Activated CD4-positive, alpha-beta T cell treated with anti-CD3 and anti-CD28 coated beads, Interleukin-2, amount 50 U/mL, for 16 hours (primary cell): ENCODE results near the gene CERS4.
"Not testable (repeated sequence)": the region's sequence is repeated elsewhere in the genome, so short reads cannot be mapped to it uniquely, and the experiment has no call there.

Experiments
- DNase-seq: peaks from one replicate; pipeline ENCODE4 v3.0.0-alpha.2; 2020

The CERS4 gene

GRCh38 chr19:8210421-8211101, 1.4 kb downstream of the CERS4 start:
- no peak for DNase-seq

DNA sequence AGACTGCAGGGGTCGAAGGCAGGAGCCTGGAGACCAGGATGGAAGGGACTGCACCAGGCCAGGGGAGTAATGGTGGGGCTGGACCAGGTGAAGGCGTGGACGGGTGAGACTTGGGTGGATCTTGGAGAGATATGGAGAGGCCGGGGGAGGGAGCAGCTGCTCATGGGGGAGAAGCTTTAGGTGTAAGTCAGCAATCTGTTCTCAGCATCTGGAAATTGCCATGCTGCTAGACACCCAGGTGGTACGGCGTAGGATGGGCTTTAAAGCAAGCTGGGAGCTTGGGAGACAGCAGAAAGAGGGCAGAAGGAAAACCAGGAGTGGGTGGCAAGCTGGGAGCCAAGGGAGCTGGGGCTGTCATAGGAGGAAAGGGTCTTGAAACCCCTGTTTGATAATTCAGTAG, 3.0 kb downstream of the CERS4 start:
- DNase-seq, result no peak

- DNase-seq, result no peak
Measured at GRCh38 chr19:8212916-8213315, 3.7 kb downstream of the CERS4 start.

DNA sequence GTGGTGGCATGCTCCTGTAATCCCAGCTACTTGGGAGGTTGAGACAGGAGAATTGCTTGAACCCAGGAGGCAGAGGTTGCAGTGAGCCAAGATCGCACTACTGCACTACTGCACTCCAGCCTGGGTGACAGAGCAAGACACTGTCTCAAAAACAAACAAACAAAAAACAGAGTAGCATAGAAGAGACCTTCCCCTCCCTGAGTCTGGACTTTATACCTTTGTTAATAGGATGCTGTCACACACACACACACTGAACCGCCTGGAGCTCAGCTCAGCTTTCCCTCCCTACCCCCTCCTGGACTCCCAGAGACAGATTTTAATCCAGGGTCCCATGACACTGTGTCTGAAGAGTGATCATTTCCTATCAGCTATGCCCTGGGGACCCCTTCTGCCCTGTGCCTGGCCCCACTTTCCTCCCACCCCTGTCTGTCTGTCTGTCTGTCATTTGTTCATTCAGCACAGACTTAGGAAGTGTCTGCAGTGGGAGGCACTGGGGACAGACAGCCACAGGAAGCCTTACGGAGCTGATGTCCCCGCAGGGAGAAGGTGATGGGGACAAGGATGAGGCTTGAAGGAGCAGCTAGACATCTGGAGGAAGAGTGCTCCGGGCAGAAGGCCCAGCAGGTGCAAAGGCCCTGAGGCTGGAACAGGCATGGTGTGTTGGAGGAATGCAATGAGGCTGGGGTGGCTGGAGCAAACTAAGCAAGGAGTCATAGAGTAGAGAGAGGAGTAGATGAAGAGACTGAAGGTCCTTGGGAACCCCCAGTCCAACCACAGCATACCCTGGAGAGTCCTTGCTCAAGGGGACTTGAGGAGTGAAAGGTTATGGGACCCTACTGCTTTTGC, 4.9 kb downstream of the CERS4 start:
- DNase-seq, result no peak

GRCh38 chr19:8214802-8215201, 5.6 kb downstream of the CERS4 start:
- DNase-seq, result no peak

DNA sequence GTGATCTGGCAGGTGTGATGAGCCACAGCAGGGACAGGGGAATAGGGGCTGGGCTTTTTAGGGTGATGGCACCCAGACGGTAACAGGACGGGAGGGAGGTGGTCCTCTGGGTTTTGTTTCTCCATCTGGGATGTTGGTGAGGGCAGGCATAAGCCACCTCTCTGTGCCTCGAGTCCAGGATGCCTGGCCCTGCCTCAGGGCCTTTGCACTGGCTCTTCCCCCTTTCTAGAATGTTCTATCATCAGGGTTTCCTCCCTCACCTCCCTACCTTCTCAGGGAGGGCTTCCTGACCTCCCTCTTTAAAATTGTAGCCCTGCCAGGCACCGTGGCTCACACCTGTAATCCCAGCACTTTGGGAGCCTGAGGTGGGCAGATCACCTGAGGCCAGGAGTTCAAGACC, 6.6 kb downstream of the CERS4 start:
- DNase-seq, result no peak

GRCh38 chr19:8216357-8216756, 7.2 kb downstream of the CERS4 start:
- no peak for DNase-seq

- DNase-seq, result not testable (repeated sequence)
Measured at GRCh38 chr19:8218127-8218526, 9.0 kb downstream of the CERS4 start.

DNA sequence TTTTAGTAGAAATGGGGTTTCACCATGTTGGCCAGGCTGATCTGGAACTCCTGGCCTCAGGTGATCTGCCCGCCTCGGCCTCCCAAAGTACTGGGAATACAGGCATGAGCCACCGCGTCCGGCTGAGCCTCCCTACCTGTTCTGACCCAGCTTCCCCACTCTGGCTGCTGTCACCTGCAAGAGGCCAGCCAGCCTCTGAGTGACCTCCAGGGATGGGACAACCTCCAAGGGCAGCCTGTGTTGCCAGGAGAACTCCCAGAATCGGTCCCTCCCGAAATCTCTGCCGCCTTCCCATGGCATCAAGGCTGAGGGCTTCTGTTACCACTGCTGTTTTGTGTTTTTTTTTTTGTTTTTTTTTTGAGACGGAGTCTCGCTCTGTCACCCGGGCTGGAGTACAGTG, 11.3 kb downstream of the CERS4 start:
- no peak for DNase-seq

DNA sequence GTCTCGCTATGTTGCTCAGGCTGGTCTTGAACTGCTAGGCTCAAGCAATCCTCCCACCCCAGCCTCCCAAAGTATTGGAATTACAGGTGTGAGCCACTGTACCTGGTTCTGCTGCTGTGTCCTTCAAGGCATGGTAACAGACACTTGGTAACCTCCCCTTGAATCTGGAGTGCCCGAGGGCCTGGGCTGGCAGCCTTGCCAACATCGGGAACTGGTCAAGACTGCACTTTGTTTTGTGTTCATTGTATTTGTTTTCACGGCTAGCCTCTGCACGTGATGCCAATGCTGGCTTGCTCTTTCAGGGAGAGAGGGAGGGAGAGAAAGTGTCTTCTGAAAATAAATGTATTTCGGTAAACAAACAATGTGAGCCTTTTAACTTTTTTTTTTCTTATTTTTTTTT, 12.0 kb downstream of the CERS4 start:
- no peak for DNase-seq

DNA sequence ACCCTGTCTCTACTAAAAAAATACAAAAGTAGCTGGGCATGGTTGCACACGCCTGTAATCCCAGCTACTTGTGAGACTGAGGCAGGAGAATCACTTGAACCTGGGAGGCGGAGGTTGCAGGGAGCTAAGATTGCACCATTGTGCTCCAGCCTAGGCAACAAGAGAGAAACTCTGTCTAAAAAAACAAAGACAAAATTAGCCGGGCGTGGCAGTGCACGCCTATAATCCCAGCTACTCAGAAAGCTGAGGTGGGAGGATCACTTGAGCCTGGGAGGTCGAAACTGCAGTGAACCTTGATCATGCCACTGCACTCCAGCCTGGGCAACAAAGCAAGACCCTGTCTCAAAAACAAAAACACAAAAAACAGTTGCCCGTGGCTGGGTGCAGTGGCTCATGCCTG, 14.3 kb downstream of the CERS4 start:
- DNase-seq, result not testable (repeated sequence)

DNA sequence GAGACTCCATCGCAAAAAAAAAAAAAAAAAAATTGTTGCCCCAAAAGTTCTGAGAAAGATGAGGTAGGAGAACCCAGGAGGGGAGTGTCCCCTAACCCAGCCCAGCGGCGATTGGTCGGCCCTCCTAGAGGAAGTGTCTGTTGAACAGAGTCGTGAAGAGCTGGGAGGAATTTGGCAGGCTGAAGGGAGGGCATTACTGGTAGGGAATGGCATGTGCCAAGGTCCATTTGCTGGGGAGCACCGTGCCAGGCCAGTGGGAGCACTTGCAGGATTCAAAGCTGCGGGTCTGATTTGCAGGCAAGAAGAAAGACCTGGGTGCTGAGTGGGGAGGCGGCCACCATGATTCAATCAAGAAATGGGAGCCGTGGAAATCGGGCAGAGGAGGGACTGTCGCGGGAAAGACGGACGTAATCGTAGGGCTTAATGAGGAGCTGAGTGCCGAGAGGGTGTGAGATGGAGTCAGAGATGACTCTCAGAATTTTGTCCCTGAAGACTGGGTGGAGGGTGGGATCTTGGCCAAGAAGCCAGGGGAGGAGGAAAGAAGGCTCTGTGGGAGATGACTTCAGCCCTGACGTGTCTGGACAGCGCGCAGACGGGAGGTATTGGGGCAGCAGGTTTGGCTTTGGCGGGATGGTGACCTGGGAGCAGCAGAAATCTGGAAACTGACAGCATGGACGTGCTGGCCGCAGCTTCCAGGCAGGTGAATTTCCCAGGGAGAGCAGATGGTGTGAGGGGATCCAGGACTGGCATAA, 15.4 kb downstream of the CERS4 start:
- no peak for DNase-seq

DNA sequence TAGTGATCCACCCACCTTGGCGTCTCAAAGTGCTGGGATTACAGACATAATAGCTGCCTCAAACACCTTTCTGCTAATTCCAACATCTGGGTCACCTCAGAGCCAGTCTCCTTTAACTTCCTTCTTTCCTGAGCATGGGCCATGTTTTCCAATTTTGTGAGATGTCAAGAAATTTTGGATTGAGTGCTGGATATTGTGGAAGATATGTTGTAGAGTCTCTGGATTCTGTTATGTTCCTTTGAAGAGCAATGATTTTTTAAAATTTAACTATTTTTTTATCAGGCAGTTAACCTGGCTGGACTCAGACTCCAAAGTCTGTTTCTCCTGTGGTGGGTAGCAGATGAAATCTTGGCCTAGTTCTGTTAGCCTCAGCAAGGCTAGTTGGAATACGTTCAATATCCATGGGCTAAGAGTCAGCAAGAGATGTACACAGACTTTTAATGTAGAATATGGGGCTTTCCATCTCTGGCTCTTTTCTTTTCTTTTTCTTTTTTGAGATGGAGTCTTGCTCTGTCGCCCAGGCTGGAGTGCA, 22.0 kb downstream of the CERS4 start:
- no peak for DNase-seq

- no peak for DNase-seq
Measured at GRCh38 chr19:8233370-8233769, 24.2 kb downstream of the CERS4 start.

DNA sequence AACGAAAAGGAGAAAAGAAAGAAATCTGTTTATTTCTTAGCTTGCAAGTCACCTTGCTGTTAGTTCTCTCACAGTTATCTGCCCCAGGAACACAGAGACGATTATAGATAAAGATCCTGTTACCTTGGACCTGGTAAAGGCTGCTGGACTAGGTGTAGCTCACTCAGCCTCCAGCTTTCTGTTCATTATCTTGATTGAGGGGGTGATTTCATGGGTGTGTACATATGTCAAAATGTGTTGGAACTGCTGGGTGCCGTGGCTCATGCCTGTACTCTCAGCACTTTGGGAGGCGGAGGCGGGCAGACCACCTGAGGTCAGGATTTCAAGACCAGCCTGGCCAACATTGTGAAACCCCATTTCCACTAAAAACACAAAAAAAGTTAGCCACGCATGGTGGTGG, 27.9 kb downstream of the CERS4 start:
- no peak for DNase-seq

DNA sequence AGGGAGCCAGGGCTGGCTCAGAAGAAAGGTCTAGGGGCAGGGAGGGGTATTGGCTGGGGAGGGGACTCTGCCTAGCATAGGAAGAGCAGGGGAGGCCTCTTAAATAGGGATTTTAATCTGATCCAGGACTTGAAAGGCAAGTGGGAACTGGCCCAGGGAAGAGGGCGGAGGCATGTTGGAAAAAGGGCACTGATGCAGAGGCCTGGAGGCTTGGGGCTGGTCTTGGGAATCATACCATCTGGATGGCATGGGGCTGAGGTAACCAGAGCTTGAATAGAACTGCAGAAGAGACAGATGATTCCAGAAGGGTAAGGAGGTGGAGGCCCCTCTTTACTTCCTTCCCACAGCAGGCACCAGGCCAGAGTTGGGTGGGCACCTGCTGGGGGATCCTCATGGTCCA, 29.1 kb downstream of the CERS4 start:
- DNase-seq, result no peak

- no peak for DNase-seq
Measured at GRCh38 chr19:8239528-8240273, 30.5 kb downstream of the CERS4 start.

GRCh38 chr19:8240274-8241229, 31.4 kb downstream of the CERS4 start:
- DNase-seq, result peak; percentile 25

DNA sequence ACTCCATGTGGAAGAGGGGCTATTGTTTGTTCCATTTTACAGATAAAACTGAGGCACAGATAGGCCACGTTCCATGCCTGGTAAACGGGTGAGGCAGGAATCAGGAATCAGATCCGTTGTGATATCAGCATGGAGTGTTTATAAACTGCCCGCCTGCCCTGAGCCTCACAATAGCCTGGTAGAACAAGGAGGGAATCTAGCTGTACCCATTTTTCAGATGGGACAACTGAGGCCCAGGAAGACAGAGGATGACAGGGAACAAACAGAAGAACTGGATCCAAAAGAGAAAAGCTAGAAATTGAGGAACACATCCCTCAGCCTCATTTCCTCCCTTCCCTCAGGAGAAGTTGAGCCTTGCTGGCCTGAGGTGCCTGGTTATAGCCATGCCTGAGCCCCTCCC, 32.5 kb downstream of the CERS4 start:
- DNase-seq, result no peak

DNA sequence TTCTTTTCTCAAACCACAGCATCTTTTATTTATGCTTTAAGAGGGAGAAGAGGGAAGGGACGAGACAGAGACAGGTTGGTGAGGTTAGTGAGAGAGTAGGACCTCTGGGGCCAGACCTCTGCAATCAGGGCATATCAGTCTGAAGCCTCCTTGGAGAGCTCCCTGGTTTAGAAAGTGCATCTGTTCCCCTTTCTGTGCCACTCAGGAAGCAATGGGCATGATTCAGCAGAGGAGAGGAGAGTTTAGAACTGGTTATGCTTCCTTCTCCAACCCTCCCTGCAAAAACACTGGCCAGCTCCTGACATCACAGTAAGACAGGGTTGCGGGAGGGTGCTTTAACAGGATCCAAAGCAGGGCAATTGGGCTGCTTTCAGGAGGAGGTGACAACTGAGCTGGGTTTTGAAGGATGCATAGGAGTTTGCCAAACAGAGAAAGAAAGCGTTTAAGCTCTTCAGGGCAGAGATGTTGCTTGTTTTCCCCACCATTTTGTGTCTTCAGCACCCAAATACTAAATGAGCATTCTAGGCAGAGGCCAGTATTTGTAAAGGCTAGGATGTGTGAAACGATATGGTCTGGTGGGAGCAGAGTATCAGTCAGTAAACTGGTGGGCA, 33.1 kb downstream of the CERS4 start:
- DNase-seq, result no peak

DNA sequence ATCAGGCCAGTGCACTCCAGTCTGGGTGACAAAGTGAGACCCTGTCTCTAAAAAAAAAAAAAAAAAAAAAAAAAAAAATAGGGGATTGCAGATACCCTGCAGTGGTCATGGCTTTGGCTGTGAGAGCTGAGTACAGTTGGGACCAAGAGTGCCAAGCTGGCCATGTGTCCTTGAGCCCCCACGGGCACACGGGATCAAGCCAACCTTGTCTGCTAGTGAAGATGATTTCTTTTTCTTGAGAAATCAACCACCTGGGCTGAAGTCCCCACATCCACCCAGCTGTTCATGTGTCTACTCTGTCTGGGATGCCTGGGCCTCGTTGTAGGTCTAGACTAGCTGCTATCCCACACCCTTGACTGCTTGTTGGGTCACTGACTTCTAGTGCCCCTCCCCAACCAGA, 34.0 kb downstream of the CERS4 start:
- DNase-seq, result no peak
